HG03039 (cell line): ENCODE measurements around the gene HEMGN.
"Not testable (repeated sequence)": the region's sequence is repeated elsewhere in the genome, so short reads cannot be mapped to it uniquely, and the experiment has no call there.

Experiments
- ATAC-seq: cut with Tn5 transposase; IDR thresholded peaks from one replicate; pipeline ENCODE4 v1.9.1; 2021; ENCODE audit warnings: mild to moderate bottlenecking, moderate library complexity; ENCODE audit not compliant: unreplicated experiment

HEMGN gene

GRCh38 chr9:97964901-97965300, 26.9 kb upstream of the HEMGN start:
- ATAC-seq, result no peak

DNA sequence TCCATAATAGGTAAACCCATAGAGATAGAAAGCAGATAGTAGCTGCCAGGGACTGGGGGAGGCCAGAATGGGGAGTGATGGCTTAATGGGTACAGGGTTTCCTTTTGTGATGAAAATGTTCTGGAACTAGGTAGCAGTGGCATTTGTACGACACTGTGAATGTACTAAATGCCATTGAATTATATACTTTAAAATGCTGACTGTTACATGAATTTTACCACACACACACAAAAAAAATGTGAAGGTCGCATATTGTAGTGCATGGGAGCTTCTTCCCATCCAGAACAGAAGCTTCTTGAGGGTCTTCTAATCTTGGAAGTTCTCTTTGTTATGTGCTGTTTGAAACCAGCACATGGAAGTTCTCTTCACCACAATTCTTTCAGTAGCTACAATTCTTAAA, 25.3 kb upstream of the HEMGN start:
- ATAC-seq, result no peak

GRCh38 chr9:97962575-97962974, 24.6 kb upstream of the HEMGN start:
- ATAC-seq, result no peak

DNA sequence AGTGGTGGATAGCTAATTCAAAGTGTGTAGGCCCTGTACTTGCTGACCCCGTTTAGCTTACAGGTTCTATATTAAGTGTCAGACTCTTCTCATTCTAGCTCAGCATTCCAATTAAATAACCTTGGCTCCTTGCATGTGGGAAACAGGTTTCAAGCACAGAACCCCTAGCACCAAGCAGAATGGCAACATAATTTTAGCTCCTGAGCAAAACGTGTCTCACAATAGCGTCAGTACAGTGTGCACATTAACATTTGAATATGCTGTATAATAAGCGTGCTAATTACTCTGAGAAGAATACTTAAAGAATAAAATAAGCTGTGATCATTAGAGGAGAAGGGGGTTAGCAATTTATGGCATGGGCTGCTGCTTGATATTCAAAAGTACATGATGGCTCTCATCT, 24.2 kb upstream of the HEMGN start:
- no peak for ATAC-seq

DNA sequence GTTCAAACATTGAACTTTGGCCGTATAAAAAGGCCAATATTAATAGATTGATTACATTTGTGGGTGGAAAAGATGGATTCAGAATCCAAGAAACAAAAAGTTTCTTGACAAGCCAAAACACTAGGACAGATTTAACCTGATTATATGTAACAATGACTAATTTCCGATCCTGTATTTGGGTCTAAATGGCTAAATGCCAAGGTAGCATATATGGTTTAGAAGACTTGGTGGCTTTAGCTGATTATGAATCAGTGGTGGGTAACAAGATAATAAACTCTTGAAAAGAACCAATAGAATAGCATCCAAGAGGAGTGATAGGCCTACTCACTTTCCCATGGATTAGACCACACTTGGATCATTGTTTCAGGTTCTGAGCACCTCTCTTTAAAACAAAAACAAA, 23.4 kb upstream of the HEMGN start:
- ATAC-seq, result no peak

GRCh38 chr9:97960678-97961328, 22.8 kb upstream of the HEMGN start:
- ATAC-seq, result not testable (repeated sequence)

DNA sequence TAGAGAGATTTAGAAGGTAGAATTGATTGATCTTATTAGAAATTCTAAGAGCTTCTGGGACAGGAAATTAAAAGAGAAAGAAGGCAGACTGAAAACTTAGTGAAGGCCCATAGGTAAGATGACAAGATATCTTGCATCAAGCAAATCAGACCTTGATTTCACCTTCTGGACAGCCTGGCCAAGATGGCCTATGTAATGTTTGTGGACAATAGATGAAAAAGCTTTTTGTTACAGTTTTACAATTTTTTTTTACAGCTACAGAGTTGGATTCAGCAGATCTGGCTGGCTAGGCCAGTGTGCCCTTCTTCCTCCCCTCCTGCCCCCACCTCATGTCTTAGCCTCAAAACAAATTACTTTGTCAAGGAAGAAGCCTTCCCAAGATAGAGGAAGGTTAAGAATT, 21.6 kb upstream of the HEMGN start:
- no peak for ATAC-seq

DNA sequence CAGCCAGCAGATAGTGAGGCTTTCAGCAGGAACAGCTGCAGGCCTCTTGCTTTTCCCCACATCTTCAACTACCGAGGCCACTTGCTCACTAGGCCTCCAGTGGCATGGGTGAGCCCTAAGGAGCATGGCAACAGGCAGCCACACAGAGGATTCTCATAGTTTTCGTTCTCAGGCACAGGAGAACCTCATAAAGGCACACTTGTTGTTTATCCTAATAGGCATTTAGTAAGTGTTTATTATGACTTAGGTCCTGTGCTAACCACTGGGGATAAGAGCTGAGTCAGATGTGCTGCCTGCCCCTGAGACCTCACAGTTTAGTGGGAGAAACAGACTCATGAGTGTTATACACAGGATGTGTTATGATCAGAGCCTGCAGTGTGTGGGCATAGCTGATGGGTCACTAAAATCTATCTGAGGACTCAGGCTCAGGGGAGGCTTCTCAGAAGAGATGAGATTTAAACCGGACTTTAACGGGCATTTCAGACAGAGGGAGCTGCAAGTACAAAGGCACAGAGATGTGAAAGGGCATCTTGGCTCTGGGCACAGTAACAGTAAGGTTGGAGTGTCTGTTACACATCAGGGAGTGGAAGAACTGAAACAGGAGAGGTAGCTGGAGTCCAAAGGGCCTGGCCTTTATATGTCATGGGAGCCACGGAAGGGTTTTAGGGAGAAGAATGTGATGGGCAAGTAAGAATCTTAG, 21.0 kb upstream of the HEMGN start:
- no peak for ATAC-seq

GRCh38 chr9:97956331-97956730, 18.4 kb upstream of the HEMGN start:
- ATAC-seq, result no peak

DNA sequence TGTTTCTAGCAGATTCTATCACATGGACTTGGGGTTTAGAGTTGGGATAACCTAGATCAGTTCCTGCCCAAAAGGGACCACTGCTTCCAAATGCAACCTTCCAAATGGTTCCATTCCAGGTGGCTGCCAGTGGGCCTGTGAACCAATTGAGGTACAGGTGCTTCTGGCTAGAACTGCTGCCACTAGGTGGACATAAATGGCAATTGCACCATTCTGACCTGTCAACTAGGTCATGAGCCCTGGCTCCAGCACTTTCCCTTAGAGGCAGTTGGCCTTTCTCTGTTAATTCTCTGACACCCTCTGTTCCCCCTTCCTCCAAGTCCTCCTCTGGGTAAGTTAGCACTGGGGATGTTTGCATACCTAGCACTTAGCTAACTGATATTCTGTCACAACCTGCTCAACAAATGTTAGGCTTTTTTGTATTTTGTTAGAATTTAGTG, 16.6 kb upstream of the HEMGN start:
- no peak for ATAC-seq

DNA sequence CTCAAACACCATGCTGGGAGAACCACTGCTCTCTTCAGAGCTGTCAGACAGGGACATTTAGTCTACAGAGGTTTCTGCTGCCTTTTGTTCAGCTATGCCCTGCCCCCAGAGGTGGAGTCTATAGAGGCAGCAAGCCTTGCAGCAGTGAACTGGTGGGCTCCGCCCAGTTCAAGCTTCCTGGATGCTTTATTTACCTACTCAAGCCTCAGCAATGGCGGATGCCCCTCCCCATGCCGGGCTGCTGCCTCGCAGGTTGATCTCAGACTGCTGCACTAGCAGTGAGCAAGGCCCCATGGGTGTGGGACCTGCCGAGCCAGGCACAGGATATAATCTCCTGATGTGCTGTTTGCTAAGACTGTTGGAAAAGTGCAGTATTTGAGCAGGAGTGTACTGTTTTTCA, 12.9 kb upstream of the HEMGN start:
- ATAC-seq, result not testable (repeated sequence)

- not testable (repeated sequence) for ATAC-seq
These were observed 9.1 kb upstream of the HEMGN start for GRCh38 chr9:97947094-97947493.

DNA sequence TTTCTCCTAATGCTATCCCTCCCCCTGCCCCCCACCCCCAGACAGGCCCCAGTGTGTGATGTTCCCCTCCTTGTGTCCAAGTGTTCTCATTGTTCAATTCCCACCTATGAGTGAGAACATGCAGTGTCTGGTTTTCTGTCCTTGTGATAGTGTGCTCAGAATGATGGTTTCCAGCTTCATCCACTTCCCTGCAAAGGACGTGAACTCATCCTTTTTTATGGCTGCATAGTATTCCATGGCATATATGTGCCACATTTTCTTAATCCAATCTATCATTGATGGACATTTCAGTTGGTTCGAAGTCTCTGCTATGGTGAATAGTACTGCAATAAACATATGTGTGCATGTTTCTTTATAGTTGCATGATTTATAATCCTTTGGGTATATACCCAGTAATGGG, 7.5 kb upstream of the HEMGN start:
- not testable (repeated sequence) for ATAC-seq

- no peak for ATAC-seq
These were observed 6.6 kb upstream of the HEMGN start for GRCh38 chr9:97944612-97945011.

DNA sequence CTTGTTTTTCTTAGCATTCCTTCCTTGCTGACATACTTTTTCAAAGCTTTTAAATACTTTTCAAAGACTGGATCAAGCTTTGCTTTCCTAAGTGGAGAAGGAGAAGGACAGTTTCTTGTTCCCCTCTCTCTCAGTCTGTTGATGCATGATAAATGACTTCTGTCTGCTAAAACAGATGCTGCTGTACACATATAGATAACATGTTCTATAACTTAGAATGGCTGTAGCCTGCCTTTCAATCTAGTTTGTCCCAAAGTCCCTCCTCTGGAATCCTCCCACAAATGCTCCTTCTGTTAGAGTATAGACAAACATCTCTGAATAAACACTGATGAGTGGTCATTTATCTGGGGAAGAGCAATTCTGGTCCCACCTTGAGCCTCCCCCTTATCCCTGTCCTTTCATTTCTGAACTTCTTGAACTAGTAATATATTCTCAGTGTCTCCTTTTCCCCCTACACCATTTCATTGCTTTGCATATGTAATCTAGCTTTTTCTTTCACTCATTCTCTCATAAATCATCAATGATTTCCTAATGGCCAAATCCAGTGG, 5.4 kb upstream of the HEMGN start:
- ATAC-seq, result no peak

- ATAC-seq, result no peak
These were observed 3.4 kb upstream of the HEMGN start for GRCh38 chr9:97941323-97941722.

GRCh38 chr9:97940741-97941140, 2.8 kb upstream of the HEMGN start:
- no peak for ATAC-seq

GRCh38 chr9:97940233-97940632, 2.3 kb upstream of the HEMGN start:
- ATAC-seq, result no peak

DNA sequence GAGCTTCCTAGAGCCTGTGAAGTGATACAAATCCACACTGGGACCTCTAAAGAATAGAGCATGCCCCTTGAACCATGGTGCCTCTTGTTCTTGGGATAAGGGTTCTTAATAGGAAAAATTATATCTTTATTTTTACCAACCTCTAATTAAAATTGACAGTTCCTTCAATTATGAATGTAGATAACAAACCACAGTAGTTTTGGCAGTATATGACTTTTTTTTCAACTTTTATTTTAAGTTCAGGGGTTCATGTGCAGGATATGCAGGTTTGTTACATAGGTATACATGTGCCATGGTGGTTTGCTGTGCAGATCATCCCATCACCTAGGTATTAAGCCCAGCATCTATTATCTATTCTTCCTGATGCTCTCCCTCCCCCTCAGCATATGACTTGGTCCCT, 974 bp downstream of the HEMGN start:
- no peak for ATAC-seq

DNA sequence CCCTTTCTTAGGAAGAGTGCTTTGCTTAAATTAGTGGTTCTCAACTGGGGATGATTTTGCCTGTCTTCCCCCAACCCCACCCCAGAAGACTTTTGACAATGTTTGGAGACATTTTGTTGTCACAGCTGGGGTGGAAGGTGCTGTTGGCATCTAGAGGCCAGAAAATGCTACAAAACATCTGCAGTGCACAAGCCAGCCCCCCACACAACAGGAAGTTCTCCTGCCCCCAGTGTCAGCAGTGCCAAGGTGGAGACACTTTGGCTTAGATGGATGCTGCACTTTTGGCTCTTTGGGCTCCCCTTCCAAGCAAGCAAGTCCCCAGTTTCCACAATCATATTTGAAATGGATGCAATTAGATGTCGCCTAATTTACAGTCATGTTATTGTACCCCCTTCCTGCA, 2.7 kb downstream of the HEMGN start:
- ATAC-seq, result no peak

DNA sequence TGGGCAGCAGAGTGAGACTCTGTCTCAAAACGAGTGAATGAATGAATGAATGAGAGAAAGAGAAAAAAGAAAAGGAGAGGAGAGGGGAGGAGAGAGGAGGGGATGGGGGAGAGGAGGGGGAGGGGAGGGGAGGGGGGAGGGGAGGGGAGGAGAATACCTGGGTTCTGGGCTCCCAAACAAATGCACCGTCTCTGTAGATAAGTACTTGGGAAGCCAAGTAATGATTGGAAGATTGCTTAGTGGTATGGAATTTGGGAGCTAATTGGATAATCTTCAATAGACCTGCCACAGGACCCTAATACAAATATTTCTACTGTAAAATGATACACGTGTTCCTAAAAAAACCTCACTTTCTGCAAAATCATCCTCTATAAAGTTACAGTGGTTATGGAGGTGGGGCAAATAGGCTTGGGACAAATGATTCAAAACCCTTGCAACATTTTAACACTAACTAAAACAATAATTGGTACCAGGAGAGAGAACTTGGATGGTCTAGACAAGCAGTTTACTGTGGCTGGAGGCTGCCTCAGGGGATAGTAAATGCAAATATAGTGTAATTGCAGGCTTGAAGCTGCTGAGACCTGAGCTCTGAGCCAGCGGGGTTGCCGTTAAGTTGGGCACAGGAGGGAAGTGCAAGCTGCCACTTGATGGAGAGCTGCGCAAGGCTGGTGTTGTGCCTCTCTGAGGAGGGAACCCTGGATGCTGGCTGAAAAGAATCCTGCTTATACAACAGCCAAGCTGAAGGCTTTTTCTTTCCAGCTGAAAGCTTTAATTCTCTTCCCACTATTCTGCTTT, 3.5 kb downstream of the HEMGN start:
- no peak for ATAC-seq
